Neuronal stem cell (in vitro differentiated cells): ENCODE data around the gene C1QTNF6.

Source experiments
- DNase-seq: peaks from one replicate; pipeline ENCODE4 v3.0.0-alpha.2; 2013; ENCODE audit warnings: low spot score
- H2AFZ ChIP-seq: one replicate; pipeline ENCODE4 v1.6.1; 2013; ENCODE audit warnings: mild to moderate bottlenecking, low read length, inconsistent platforms
- H2AK5ac ChIP-seq: 2 replicates; pipeline ENCODE4 v1.6.1; 2013; ENCODE audit warnings: low read depth, mild to moderate bottlenecking, inconsistent platforms, low read length, moderate library complexity, mixed read lengths
- H2BK120ac ChIP-seq: 2 replicates; pipeline ENCODE4 v1.6.1; 2013; ENCODE audit warnings: low read depth, mild to moderate bottlenecking, inconsistent platforms, low read length, moderate library complexity, mixed read lengths
- H2BK12ac ChIP-seq: one replicate; pipeline ENCODE4 v1.6.1; 2013; ENCODE audit warnings: low read length, inconsistent platforms
- H2BK15ac ChIP-seq: 2 replicates; pipeline ENCODE4 v1.6.1; 2013; ENCODE audit warnings: mild to moderate bottlenecking, low read length, inconsistent platforms, mixed read lengths
- H2BK5ac ChIP-seq: one replicate; pipeline ENCODE4 v1.6.1; 2013; ENCODE audit warnings: inconsistent platforms, mild to moderate bottlenecking, low read length, moderate library complexity
- H3K14ac ChIP-seq: one replicate; pipeline ENCODE4 v1.6.1; 2013; ENCODE audit warnings: low read length, inconsistent platforms
- H3K18ac ChIP-seq: 2 replicates; pipeline ENCODE4 v1.6.1; 2013; ENCODE audit warnings: low read length, inconsistent platforms
- H3K23ac ChIP-seq: 2 replicates; pipeline ENCODE4 v1.6.1; 2013; ENCODE audit warnings: low read depth, mild to moderate bottlenecking, mixed read lengths, low read length, inconsistent platforms; ENCODE audit not compliant: poor library complexity
- H3K27ac ChIP-seq: replicated peaks from 3 replicates; pipeline ENCODE4 v1.5.1; 2013; ENCODE audit warnings: low read length, inconsistent platforms
- H3K27me3 ChIP-seq, 3 experiments: 2 replicates each; pipeline ENCODE4 v1.6.1; 2013; ENCODE audit warnings: low read length in 3 of 3, mild to moderate bottlenecking in 2 of 3, inconsistent platforms in 1 of 3, low read depth in 1 of 3, mixed read lengths in 1 of 3, moderate library complexity in 1 of 3; ENCODE audit not compliant: control insufficient read depth in 3 of 3, insufficient read depth in 3 of 3
- H3K36me3 ChIP-seq, 2 donors: replicated peaks in 1 of 2; 2 replicates each; pipeline ENCODE4 v1.6.1; 2013; ENCODE audit warnings: low read length in 2 of 2; ENCODE audit not compliant: control insufficient read depth in 2 of 2, insufficient read depth in 2 of 2
- H3K4ac ChIP-seq: 2 replicates; pipeline ENCODE4 v1.6.1; 2013; ENCODE audit warnings: inconsistent platforms, mild to moderate bottlenecking, low read length, moderate library complexity
- H3K4me1 ChIP-seq, 2 donors: 1 replicate in 1 of 2; 2 replicates in 1 of 2; pipeline ENCODE4 v1.6.1; 2013; ENCODE audit warnings: low read length in 2 of 2, low read depth in 1 of 2; ENCODE audit not compliant: control insufficient read depth in 2 of 2, insufficient read depth in 1 of 2
- H3K4me2 ChIP-seq: one replicate; pipeline ENCODE4 v1.6.1; 2013; ENCODE audit warnings: mild to moderate bottlenecking, low read length, inconsistent platforms; ENCODE audit not compliant: insufficient read depth, poor library complexity, severe bottlenecking
- H3K4me3 ChIP-seq, 2 donors: 2 replicates each; pipeline ENCODE4 v1.5.1; 2013; ENCODE audit warnings: low read length in 2 of 2, mild to moderate bottlenecking in 2 of 2, inconsistent platforms in 1 of 2, moderate library complexity in 1 of 2
- H3K79me1 ChIP-seq: one replicate; pipeline ENCODE4 v1.6.1; 2013; ENCODE audit warnings: low read depth, mild to moderate bottlenecking, inconsistent platforms, low read length, moderate library complexity
- H3K9ac ChIP-seq: one replicate; pipeline ENCODE4 v1.6.1; 2013; ENCODE audit warnings: mild to moderate bottlenecking, low read depth, low read length, inconsistent platforms; ENCODE audit not compliant: poor library complexity
- H3K9me3 ChIP-seq, 2 donors: replicated peaks in 1 of 2; 2 replicates each; pipeline versions ENCODE3 to v1.6.1; 2013; ENCODE audit warnings: low read length in 2 of 2, mild to moderate bottlenecking in 2 of 2, inconsistent platforms in 1 of 2, low read depth in 1 of 2, mixed read lengths in 1 of 2, moderate library complexity in 1 of 2; ENCODE audit not compliant: control insufficient read depth in 2 of 2, insufficient read depth in 1 of 2
- H4K8ac ChIP-seq: one replicate; pipeline ENCODE4 v1.6.1; 2013; ENCODE audit warnings: low read depth, mild to moderate bottlenecking, inconsistent platforms, low read length, moderate library complexity
- H4K91ac ChIP-seq: one replicate; pipeline ENCODE4 v1.6.1; 2013; ENCODE audit warnings: low read length, low read depth, mild to moderate bottlenecking, inconsistent platforms; ENCODE audit not compliant: poor library complexity
- WGBS, 2 donors: extraction: QIAGEN DNeasy Blood & Tissue Kit; methylation state at CpG; one replicate each; pipeline ENCODE4 v1.1.7; 2013; ENCODE audit warnings: missing lambda C conversion rate in 2 of 2, mixed read lengths in 1 of 2; ENCODE audit not compliant: insufficient read length in 2 of 2, insufficient replicate concordance in 1 of 2; ENCODE audit errors: extremely low coverage in 2 of 2; 5-methylcytosine and 5-hydroxymethylcytosine counted together

The C1QTNF6 gene

GRCh38 chr22:37150701-37151100 lies 37.3 kb downstream of the C1QTNF6 start:
- Histone ChIP-seq H4K8ac (no peak overlapping the region), H3K9ac (no peak overlapping the region), H2BK120ac (no peak overlapping the region), H3K4me3 (no peak overlapping the region), H3K27me3 (peaks cover 0 to 4% (median 0%) of the 10 kb centered on the region in 3 experiments), H3K79me1 (no peaks in the 10 kb centered on the region), H2AFZ (no peak overlapping the region), H3K4me2 (no peak overlapping the region), H3K27ac (no peak overlapping the region), H3K23ac (no peak overlapping the region), H2BK12ac (no peak overlapping the region), H2BK15ac (no peak overlapping the region), H3K4ac (no peak overlapping the region), H2AK5ac (no peak overlapping the region), H2BK5ac (no peak overlapping the region), H3K14ac (no peak overlapping the region), H3K36me3 (no peaks in the 10 kb centered on the region), H4K91ac (no peak overlapping the region), H3K18ac (no peak overlapping the region), H3K9me3 (peaks cover 2 to 7% of the 10 kb centered on the region in 2 donors), H3K4me1 (peaks cover 5 to 6% of the 10 kb centered on the region in 2 donors)
- DNase-seq: no peak

- H3K18ac ChIP-seq: peak overlapping the region; percentile 73
- no peak overlapping the region for H4K8ac ChIP-seq
- H3K36me3 ChIP-seq: no peaks in the 10 kb centered on the region
- H2AK5ac ChIP-seq: peak overlapping the region; percentile 65
- H4K91ac ChIP-seq: no peak overlapping the region
- H2BK12ac ChIP-seq: no peak overlapping the region
- H3K27me3 ChIP-seq: peaks cover 0 to 4% (median 0%) of the 10 kb centered on the region in 3 experiments
- H2AFZ ChIP-seq: peak overlapping the region; percentile 77
- no peak overlapping the region for H2BK5ac ChIP-seq
- H3K23ac ChIP-seq: peak overlapping the region; percentile 40
- no peak overlapping the region for H3K14ac ChIP-seq
- H3K27ac ChIP-seq: no peak overlapping the region
- peaks cover 2 to 7% of the 10 kb centered on the region in 2 donors for H3K9me3 ChIP-seq
- no peak overlapping the region for H2BK120ac ChIP-seq
- DNase-seq: no peak
- H2BK15ac ChIP-seq: no peak overlapping the region
- no peak overlapping the region for H3K4me2 ChIP-seq
- H3K4me3 ChIP-seq: no peak overlapping the region
- H3K9ac ChIP-seq: no peak overlapping the region
- peaks cover 11 to 13% of the 10 kb centered on the region in 2 donors for H3K4me1 ChIP-seq
- peak overlapping the region; percentile 59 for H3K4ac ChIP-seq
- no peaks in the 10 kb centered on the region for H3K79me1 ChIP-seq
- WGBS, 2 donors: no CpG with 5 or more reads among the region's 17 CpGs
Observed at GRCh38 chr22:37148742-37149665, 39.0 kb downstream of the C1QTNF6 start.

GRCh38 chr22:37148031-37148651 lies 39.9 kb downstream of the C1QTNF6 start:
- no peaks in the 10 kb centered on the region for H3K36me3 ChIP-seq
- H4K8ac ChIP-seq: no peak overlapping the region
- peak overlapping the region; percentile 60 for H3K14ac ChIP-seq

More at GRCh38 chr22:37148031-37148651, 39.9 kb downstream of the C1QTNF6 start:
- H2BK15ac ChIP-seq: peak overlapping the region; percentile 77
- H2BK5ac ChIP-seq: peak overlapping the region; percentile 25
- H3K9me3 ChIP-seq: peaks cover 2 to 7% of the 10 kb centered on the region in 2 donors
- no peak for DNase-seq
- H2BK120ac ChIP-seq: no peak overlapping the region
- H2AFZ ChIP-seq: no peak overlapping the region
- H3K27ac ChIP-seq: no peak overlapping the region
- no peak overlapping the region for H3K9ac ChIP-seq
- H3K4me1 ChIP-seq: peaks cover 11 to 13% of the 10 kb centered on the region in 2 donors
- no peak overlapping the region for H2BK12ac ChIP-seq
- no peaks in the 10 kb centered on the region for H3K79me1 ChIP-seq
- no peak overlapping the region for H3K18ac ChIP-seq
- no peak overlapping the region for H4K91ac ChIP-seq
- no peak overlapping the region for H3K4me2 ChIP-seq
- peaks cover 0 to 4% (median 0%) of the 10 kb centered on the region in 3 experiments for H3K27me3 ChIP-seq
- H3K23ac ChIP-seq: peak overlapping the region; percentile 12
- no peak overlapping the region for H3K4me3 ChIP-seq
- peak overlapping the region; percentile 25 for H2AK5ac ChIP-seq
- no CpG with 5 or more reads among the region's 17 CpGs for WGBS, 2 donors
- H3K4ac ChIP-seq: no peak overlapping the region
